GM12872 (cell line): ENCODE measurements around the gene PRPSAP2.

ENCODE experiments used
- CTCF ChIP-seq: IDR thresholded peaks from 3 replicates; pipeline ENCODE4 v1.5.1; 2011; ENCODE audit warnings: low read depth, mild to moderate bottlenecking, low read length, moderate library complexity; ENCODE audit not compliant: insufficient read depth

Gene PRPSAP2

GRCh38 chr17:18977646-18978045 lies 119.7 kb downstream of the PRPSAP2 start:
- no peak for TF ChIP-seq CTCF

- TF ChIP-seq CTCF: no peak
These were observed 120.1 kb downstream of the PRPSAP2 start for GRCh38 chr17:18978050-18978449.

GRCh38 chr17:18978655-18979054 lies 120.7 kb downstream of the PRPSAP2 start:
- TF ChIP-seq CTCF: no peak
